ENCODE measurements around the gene MCCC1.
"Not testable (repeated sequence)": the region's sequence is repeated elsewhere in the genome, so short reads cannot be mapped to it uniquely, and the experiment has no call there.

Gene MCCC1

GRCh38 chr3:183101040-183101439 is 1.7 kb upstream of the MCCC1 start:
- DNase-seq = not testable (repeated sequence)

GRCh38 chr3:183100376-183100775 is 1.1 kb upstream of the MCCC1 start:
- no peak for DNase-seq

GRCh38 chr3:183099838-183100204 is 525 bp upstream of the MCCC1 start:
- DNase-seq = no peak

- peak; percentile 28 for DNase-seq
These were observed 715 bp downstream of the MCCC1 start for GRCh38 chr3:183098536-183099025.

GRCh38 chr3:183094711-183095110 is 4.6 kb downstream of the MCCC1 start:
- DNase-seq = no peak

- DNase-seq = no peak
These were observed 7.0 kb downstream of the MCCC1 start for GRCh38 chr3:183092256-183092655.

DNA sequence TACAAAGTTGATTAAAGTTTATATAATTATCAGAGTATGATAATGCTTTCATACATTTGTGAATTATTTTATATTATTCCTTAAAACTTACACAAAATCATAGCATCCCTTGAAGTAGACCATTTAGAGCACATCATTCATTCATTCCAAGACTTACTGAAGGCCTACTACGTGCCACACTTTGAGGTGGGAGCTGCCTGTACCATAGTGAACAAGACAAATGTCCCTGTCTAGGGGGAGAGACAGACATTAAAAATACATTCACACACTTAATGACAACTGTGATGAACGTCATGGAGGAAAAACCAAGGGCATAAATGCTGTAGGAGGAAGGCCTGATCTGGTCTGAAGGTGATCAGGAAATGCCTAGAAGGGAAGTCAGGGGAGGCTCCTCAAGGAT is 12.1 kb downstream of the MCCC1 start:
- no peak for DNase-seq

DNA sequence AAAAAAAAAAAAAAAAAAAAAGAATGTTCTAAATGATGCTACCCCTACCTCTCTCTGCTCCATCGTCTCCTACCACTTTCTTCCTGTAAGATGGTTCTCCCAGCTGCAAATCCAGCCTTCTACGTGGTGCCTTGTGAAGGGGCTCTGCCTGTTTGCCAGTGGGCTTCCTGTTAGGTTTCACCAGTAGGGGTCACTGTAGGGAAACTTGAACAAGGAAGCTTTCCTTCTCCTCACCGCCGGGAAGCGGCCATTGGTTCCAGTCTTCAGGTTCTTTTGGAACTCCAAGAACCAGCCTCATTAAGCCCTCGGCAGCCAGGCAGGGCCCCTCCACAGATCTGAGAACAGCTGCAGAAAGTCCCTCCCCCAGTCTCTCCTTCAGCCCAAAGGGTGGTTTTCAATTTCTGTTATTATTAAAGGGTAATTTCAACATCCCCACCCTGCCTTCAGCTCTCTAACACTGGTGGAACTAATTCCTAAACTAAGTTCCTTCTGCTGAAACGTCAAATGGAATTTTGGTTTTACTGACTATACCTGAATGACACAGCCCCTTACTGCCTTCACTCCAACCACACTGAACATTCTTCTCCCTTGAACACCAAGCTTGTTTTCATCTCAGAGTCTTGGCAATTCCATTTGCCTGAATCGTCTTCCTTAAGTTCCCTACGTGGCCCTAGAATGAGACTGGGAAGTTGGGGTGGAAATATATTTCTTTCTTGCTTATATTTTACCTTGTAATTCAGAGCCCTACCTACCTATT is 13.5 kb downstream of the MCCC1 start:
- DNase-seq = peak; percentile 22

DNA sequence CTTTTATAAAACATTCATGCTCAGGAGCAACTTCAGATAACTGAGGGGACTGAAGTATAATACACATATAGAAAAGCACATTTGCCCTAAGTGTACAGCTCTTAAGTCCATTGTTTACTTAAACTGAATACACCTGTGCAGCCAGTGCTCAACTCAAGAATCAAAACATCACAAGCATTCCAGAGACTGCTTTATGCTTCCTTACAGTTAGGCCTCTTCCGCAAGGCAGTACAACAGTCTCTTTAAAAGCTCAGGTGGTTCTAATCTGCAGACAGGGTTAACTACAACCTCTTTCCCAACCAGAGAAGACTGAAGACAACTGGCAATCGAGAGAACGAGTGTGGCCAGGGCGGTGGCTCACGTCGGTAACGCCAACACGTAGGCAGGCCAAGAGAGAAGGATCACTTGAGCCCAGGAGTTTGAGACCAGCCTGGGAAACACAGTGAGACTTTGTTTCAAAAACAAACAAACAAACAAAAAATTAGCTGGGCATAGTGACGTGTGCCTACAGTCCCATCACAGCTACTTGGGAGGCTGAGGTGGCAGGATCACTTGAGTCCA is 16.9 kb downstream of the MCCC1 start:
- DNase-seq = no peak

DNA sequence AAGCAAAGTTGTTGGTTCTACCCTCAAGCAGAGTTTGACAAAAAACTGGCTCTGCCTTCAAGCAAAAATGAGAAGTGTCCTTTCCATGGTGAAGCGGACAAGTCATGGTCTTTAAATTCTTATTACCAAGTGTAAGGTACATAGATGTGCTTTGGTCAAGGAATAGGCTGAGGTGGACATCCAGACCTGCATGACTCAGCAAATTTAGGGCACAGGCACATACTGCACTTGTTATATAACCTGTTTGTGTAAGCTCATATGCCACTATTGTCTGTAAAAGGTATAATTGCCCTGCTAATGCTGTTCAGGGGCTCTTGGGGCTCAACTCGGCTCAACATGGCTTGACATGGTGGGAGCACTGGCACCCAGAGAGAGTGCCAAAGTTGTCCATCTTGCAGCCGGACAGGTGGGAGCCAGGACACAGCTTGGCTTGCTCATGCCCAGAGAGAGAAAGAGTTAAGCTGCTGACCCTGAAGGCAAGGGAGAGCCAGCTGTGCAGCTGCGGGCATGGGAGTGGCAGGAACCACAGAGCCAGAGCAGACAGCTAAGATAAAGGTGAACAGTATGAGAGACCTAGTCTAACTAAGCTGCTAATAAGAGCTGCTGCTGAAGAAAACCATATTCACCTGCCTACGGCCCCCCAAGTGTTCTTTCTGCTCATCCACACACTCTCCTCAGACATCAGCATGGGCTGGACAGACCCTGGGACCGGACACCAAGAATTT is 17.7 kb downstream of the MCCC1 start:
- DNase-seq = no peak

DNA sequence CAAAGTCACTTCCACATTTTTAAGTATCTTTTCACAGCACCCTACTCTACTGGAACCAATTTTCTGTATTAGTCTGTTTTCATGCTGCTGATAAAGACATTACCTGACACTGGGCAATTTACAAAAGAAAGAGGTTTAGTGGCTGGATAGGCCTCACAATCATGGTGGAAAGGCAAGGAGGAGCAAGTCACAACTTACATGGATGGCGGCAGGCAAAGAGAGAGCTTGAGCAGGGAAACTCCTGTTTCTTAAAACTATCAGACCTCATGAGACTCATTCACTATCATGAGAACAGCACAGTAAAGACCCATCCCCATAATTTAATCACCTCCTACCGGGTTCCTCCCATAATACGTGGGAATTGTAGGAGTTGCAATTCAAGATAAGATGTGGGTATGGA is 18.7 kb downstream of the MCCC1 start:
- DNase-seq = no peak

DNA sequence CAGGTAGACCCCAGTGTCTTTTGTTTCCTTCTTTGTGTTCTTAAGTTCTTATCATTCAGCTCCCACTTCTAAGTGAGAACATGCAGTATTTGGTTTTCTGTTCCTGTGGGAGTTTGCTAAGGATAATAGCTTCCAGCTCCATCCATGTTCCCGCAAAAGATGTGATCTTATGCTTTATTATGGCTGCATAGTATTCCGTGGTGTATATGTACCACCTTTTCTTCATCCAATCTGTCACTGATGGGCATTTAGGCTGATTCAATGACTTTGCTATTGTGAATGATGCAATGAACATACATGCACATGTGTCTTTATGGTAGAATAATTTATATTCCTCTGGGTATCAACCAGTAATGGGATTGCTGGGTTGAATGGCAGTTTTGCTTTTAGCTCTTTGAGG is 24.4 kb downstream of the MCCC1 start:
- no peak for DNase-seq

DNA sequence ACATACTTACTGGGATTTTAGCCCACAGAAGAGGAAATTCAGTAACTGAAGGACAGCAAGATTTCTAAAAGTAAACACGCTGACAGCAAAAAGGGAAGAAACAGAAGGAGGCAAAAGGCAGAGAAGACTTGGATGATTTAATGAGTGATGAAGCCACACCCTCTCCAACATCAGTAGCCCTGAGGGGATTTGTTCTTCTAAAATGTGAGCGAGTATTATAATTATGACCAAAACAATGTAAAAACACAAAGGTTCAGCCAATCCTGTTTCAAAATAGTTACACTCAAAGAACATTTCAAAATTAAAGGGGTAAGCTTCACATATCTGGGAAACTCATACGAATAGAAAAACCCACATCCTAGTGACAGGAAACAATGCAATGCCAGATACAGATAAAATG is 25.0 kb downstream of the MCCC1 start:
- no peak for DNase-seq

GRCh38 chr3:183073839-183074238 is 25.5 kb downstream of the MCCC1 start:
- DNase-seq = no peak

- DNase-seq = no peak
These were observed 28.4 kb downstream of the MCCC1 start for GRCh38 chr3:183070892-183071291.

DNA sequence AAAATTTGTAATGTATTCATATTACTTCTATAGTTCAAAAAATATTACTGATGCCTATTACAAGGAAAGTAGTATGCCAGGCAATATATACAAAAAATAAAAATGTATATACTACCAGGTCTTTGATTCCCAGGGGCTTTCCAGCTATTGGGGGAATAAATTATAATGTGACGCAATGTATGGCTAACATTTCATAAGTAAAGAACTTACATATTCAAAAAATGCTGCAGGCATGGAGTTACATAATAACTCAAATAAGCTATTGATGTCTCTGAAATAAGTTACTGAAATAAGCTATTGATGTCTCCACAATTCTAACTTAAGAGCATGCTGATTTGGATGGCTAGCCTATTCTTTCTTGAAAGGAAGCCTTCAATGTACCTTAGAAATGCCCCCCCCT is 30.2 kb downstream of the MCCC1 start:
- no peak for DNase-seq

DNA sequence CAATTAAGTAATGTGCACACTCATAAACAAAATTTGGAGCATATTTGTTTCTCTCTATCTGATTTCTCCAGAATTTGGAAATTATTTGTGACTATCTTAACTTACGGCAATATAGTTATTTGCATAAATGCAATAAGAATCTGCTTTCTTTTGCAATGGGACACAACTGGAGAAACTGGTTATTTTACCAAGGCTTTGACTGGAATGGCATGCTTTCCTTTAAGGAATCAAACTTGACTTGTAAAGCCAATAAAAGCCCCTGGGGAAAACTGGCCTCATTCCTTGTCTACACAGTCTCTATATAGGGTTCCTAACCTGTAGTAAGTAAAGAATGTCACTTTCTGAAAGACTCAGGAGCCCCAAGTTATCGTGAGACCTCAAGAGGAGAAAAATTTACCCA is 32.4 kb downstream of the MCCC1 start:
- not testable (repeated sequence) for DNase-seq

- no peak for DNase-seq
These were observed 34.8 kb downstream of the MCCC1 start for GRCh38 chr3:183064475-183064874.

GRCh38 chr3:183061391-183062172 is 37.7 kb downstream of the MCCC1 start:
- no peak for DNase-seq

- no peak for DNase-seq
These were observed 40.9 kb downstream of the MCCC1 start for GRCh38 chr3:183058351-183058750.

DNA sequence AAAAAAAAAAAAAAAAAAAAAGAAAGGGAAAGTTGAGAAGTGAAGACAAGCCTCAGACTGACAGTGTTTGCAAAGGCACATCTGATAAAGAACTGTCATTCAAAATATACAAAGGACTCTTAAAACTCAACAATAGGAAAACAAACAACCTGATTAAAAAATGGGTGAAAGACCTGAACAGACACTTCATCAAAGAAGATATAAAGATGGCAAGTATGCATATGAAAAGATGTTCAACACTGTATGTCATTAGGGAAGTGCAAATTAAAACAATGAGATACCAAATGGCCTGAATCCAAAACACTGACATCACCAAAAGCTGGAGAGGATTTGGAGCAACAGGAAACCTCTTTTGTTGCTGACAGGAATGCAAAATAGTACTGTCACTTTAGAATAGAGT is 48.6 kb downstream of the MCCC1 start:
- no peak for DNase-seq

- DNase-seq = no peak
These were observed 52.4 kb downstream of the MCCC1 start for GRCh38 chr3:183046883-183047282.

- no peak for DNase-seq
These were observed 54.6 kb downstream of the MCCC1 start for GRCh38 chr3:183044547-183045229.

Measured in CD4-positive, alpha-beta T cell treated with Interleukin-21 for 1 hour (primary cell).